NCI-H2227 (cell line): ENCODE results near the gene NUDT14.

Experiments
- DNase-seq: peaks from one replicate; lab custom pipeline; 2025; ENCODE audit not compliant: unreplicated experiment; lab: John Stamatoyannopoulos, UW

Gene NUDT14

GRCh38 chr14:105177082-105177481 lies 4.0 kb downstream of the NUDT14 start:
- no peak for DNase-seq

- DNase-seq, result no peak
These were observed 4.6 kb downstream of the NUDT14 start for GRCh38 chr14:105176513-105176912.

- no peak for DNase-seq
These were observed 6.9 kb downstream of the NUDT14 start for GRCh38 chr14:105173901-105174894.

- DNase-seq, result no peak
These were observed 8.0 kb downstream of the NUDT14 start for GRCh38 chr14:105173145-105173544.

GRCh38 chr14:105172476-105172875 lies 8.6 kb downstream of the NUDT14 start:
- no peak for DNase-seq

- DNase-seq, result peak; percentile 56
These were observed 10.0 kb downstream of the NUDT14 start for GRCh38 chr14:105171004-105171673.

GRCh38 chr14:105169776-105170655 lies 11.1 kb downstream of the NUDT14 start:
- DNase-seq, result no peak

GRCh38 chr14:105168979-105169507 lies 12.1 kb downstream of the NUDT14 start:
- DNase-seq, result peak; percentile 63

- peak; percentile 70 for DNase-seq
These were observed 12.6 kb downstream of the NUDT14 start, which contains the start of gene JAG2 for GRCh38 chr14:105168496-105168978. JAG2 (minus strand) TSS chr14:105168776; CDS start chr14:105168420, 356 bp downstream.

GRCh38 chr14:105168093-105168420 lies 13.1 kb downstream of the NUDT14 start:
- DNase-seq, result no peak

- DNase-seq, result peak; percentile 49
These were observed 13.6 kb downstream of the NUDT14 start for GRCh38 chr14:105167303-105168092.

- DNase-seq, result no peak
These were observed 14.4 kb downstream of the NUDT14 start for GRCh38 chr14:105166571-105167302.

GRCh38 chr14:105165761-105166485 lies 15.2 kb downstream of the NUDT14 start:
- no peak for DNase-seq

GRCh38 chr14:105165134-105165704 lies 15.9 kb downstream of the NUDT14 start:
- DNase-seq, result no peak

- DNase-seq, result no peak
These were observed 17.9 kb downstream of the NUDT14 start for GRCh38 chr14:105163040-105163742.

GRCh38 chr14:105162669-105162979 lies 18.5 kb downstream of the NUDT14 start:
- DNase-seq, result no peak

GRCh38 chr14:105161964-105162668 lies 19.0 kb downstream of the NUDT14 start:
- DNase-seq, result peak; percentile 47
